HG02678 (cell line): ENCODE data around the gene BEST2.
A peak's percentile ranks its signal among the peaks of the same experiment; 100 is the strongest.

ENCODE experiments used
- ATAC-seq: cut with Tn5 transposase; IDR thresholded peaks from one replicate; pipeline ENCODE4 v1.9.1; 2021; ENCODE audit warnings: mild to moderate bottlenecking, moderate library complexity; ENCODE audit not compliant: unreplicated experiment

The BEST2 gene

DNA sequence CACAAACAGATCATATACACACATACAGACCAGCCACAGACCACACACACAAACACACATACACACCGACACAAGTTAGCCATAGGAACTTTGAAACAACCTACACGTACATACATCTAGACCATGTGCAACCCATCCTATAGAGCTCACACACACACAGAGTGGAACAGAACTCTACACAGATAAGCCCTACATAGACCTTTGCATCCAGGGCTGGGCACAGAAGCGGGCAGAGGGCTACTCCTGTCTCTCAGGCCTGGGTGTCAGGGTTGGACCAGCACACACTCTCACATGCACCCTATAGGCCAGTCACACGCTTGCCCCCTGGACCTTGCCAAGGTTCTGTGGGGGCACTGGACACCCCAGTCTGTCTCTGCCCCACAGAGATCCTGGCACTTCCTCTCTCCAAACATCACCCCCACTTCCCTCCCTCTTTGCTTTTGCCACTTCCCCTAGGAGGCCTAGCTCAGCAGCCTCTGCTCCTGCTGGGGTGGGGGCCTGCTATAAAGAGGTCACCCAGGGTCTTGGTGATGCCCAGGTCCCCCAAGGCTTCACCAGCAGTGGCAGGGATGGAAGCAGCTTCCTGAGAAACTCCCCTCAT is 33.9 kb downstream of the BEST2 start:
- no peak for ATAC-seq

DNA sequence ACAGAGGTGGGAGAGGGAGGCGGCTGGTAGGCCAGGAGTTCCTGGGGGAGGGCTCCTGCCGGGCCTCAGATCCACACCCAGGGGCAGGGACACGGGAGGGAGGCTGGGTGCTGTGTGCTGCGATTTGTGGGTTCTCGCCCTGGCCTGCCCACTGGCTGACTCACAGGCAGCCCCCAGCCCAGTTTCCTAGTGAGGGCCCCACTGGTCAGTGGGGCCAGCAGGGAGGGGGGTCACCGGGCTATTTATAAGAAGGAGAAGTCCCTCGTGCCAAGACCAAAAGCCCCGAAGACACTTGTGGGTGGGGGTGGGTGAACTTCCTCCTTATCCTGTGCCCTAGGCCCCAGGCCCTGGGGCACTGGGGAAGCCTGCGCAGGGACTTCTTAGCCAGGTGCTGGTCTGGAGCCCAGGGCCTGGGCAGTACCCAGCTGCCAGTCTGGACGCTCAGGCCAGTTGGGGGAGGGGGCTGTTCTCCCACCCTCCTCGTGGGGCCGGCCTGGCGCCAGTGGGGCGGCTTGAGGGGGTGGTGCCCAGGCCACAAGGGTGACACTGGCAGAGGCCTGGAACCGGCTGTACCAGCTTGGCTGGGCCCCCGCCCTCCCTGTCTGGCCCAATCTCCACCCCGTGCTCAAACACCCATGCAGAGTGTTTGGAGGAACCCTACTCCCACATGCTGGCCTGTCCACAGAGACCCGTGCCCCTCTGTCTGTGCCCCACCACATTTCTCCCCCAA is 34.7 kb downstream of the BEST2 start:
- no peak for ATAC-seq

DNA sequence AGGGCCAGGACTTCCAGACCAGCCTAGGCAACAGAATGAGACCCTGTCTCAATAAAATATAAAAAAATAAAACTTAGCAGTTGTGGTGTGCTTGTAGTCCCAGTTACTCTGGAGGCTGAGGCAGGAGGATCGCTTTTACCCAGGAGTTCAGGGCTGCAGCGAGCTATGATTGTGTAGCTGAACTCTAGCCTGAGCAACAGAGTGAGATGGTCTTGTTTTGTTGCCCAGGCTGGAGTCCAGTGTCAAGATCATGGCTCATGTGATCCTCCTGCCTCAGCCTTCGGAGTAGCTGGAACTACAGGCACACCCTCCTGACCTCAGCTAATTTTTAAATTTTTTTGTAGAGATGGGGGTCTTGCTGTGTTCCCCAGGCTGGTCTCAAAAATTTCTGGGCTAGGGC is 35.4 kb downstream of the BEST2 start:
- ATAC-seq, result no peak

DNA sequence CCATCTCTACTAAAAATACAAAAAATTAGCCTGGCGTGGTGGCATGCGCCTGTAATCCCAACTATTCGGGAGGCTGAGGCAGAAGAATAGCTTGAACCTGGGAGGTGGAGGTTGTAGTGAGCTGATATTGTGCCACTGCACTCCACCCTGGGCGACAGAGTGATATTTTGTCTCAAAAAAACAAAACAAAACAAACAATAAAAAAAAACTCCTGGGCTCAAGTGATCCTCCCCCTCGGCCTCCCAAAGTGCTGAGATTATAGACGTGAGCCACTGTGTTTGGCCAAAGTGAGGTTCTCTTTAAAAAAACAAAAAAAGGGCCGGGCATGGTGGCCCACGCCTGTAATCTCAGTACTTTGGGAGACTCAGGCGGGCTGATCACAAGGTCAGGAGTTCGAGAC is 35.9 kb downstream of the BEST2 start:
- ATAC-seq, result no peak

DNA sequence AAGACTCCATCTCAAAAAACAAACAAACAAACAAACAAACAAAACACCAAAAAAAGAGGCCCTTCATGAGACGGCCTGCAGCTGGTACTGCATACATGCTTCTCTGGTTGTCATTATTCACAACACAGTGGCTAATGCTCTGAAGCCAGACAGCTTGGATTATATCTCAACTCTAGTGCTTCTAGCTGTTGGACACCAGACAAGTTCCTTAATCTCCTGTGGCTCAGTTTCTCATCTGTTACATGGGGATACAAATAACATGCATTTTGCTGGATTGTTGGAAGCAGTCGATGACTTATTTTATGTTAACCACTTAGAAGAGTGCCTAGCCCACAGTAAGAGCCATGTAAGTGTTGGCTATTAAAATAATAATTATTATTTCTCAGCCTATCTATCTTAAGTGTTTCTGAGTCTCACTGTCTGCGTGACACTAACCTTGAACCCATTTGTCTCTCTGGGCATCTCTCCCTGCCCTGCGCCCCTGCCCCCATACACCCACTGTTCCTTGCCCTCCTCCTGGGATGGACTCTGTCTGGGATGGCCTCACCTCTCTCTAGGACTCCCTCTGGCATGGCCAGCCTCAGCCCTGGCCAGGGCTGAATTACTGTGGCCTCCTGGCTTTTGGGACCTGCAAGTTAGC is 36.6 kb downstream of the BEST2 start:
- no peak for ATAC-seq

DNA sequence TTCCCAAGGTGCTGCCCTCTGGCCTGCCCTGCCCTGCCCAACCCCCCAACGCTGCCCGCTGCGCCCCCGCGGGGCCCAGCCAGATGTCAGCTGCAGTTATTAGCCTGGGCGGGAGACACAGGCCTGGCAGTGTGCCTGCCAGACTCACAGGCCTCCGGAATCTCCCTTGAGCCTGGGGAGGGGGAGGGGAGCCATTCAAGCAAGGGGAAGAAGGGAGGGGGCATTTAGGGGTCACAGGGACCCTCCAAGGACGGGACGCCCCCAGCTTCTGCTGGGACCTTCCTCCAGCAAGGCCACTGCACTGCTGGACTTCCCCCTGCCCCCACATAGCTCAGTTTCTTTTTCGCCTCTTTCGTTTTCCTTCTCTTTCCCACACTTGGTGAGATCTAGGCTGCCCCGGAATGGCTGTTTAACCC is 37.1 kb downstream of the BEST2 start:
- ATAC-seq, result no peak

DNA sequence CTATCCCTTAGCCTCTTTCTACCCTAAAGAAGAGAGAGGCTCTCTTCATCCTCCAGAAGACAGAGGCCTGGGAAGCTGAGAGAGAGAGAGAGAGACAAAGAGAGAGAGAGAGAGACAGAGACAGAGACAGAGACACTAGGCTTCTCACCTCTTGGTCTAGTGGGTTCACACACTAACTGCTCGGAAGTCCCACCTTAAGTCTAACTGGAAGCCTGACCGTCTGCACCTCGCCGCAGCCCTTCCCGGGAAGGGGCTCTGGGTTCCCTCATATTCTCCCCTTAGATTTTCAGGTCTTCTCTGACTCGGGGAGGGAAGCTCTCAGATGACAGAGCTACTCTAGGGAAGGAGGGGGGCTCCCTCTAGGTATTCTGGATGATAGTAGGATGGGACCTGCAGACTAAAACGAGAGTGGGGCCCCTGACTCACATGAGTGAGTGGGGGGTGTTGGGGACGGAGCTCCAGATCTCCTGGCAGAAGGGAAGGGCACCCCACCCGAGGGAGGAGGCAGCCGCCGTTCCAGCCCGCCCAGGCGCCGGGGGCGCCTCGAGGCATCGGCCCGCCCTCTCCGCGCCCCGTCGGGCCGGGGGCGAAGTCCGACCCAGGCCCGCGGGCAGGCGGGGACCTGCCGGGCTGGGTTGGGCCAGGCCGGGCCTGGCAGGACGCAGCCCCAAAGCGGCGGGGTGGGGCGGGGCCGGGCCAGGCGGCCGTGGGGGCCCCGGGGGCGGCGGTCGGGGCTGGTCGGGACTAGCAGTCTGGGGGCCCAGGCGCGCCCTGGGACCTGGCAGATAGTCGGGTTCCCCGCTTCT is 37.7 kb downstream of the BEST2 start:
- ATAC-seq, result no peak

DNA sequence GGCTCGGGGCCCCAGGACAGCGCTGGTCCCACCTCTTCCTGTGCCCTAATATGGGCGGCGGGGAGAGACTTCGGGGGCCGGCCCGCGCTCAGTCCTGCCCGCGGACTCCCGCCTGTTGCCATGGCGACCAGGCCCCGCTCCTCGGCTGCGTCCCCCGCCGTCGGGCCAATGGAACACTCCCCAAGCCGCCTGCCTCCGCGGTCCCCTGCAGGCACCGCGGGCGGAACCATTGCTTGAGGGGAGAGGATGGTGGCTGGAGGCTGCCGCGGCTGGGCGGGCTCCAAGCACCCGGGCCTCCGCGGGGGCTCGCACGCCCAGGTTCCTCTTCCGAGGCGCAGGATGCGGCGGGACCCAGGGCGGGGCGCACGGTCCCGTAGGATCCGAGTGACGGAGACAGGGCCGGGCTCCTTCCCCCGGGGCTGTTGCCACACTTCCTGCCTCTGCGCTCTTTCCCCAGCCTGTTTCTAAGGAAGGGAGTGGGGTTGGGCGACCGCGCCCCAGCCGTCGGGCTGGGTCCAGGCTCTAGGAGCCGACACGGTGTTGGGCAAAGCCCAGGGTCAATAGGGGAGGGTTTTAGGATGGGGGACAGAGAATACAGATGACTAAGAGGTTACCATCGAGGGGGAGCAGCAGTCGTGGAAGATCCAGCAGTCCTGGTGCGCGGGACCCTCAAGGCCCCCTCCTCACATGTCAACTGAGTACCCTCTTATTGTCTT is 38.5 kb downstream of the BEST2 start:
- ATAC-seq, result peak; percentile 39

DNA sequence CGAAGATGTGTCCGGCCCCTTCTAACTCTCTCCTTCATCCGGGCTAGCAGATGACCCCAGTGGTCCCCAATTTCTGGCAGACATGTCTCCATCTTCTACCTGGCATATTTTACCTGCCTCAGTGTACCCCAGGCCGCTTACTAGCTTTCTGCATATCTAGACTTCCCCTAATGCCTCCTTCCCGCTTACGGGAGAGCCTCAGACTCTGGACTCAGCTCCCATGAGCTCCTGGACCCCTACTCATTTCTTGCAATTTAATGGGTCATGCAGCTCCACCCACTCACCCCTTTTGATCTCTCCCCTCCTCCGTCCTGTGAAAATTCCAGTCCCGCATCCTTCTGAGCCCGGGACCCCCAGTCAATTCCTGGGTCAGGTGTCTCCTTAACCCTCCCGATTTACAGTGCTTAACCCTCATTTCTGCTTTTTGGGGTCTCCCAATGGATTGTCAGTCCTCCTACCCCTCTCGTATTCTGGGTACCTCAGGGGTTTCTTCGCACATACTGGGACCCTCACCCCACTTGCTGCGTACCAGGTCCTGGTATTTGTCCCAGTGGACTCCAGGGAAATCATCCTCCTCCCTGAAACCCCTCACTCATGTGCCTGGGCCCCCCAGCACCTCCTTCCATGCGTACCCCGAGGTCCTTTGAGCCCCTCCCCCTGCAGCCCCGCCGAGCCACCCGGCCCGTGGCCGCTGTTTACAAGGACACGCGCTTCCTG is 39.2 kb downstream of the BEST2 start:
- no peak for ATAC-seq

DNA sequence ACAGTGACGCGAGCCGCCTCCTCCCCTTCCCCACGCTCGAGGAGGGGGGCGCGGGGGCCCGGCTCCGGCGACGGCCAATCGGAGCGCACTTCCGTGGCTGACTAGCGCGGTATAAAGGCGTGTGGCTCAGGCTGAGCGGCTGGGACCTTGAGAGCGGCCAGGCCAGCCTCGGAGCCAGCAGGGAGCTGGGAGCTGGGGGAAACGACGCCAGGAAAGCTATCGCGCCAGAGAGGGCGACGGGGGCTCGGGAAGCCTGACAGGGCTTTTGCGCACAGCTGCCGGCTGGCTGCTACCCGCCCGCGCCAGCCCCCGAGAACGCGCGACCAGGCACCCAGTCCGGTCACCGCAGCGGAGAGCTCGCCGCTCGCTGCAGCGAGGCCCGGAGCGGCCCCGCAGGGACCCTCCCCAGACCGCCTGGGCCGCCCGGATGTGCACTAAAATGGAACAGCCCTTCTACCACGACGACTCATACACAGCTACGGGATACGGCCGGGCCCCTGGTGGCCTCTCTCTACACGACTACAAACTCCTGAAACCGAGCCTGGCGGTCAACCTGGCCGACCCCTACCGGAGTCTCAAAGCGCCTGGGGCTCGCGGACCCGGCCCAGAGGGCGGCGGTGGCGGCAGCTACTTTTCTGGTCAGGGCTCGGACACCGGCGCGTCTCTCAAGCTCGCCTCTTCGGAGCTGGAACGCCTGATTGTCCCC is 39.9 kb downstream of the BEST2 start, which contains the start of gene JUNB:
Gene JUNB (plus strand): TSS at position 142 of the 706 bp plus-strand sequence. CDS start 286 bp downstream, at position 428.
- ATAC-seq, result peak; percentile 32

DNA sequence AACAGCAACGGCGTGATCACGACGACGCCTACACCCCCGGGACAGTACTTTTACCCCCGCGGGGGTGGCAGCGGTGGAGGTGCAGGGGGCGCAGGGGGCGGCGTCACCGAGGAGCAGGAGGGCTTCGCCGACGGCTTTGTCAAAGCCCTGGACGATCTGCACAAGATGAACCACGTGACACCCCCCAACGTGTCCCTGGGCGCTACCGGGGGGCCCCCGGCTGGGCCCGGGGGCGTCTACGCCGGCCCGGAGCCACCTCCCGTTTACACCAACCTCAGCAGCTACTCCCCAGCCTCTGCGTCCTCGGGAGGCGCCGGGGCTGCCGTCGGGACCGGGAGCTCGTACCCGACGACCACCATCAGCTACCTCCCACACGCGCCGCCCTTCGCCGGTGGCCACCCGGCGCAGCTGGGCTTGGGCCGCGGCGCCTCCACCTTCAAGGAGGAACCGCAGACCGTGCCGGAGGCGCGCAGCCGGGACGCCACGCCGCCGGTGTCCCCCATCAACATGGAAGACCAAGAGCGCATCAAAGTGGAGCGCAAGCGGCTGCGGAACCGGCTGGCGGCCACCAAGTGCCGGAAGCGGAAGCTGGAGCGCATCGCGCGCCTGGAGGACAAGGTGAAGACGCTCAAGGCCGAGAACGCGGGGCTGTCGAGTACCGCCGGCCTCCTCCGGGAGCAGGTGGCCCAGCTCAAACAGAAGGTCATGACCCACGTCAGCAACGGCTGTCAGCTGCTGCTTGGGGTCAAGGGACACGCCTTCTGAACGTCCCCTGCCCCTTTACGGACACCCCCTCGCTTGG is 40.7 kb downstream of the BEST2 start:
- ATAC-seq, result no peak

DNA sequence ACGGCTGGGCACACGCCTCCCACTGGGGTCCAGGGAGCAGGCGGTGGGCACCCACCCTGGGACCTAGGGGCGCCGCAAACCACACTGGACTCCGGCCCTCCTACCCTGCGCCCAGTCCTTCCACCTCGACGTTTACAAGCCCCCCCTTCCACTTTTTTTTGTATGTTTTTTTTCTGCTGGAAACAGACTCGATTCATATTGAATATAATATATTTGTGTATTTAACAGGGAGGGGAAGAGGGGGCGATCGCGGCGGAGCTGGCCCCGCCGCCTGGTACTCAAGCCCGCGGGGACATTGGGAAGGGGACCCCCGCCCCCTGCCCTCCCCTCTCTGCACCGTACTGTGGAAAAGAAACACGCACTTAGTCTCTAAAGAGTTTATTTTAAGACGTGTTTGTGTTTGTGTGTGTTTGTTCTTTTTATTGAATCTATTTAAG is 41.3 kb downstream of the BEST2 start:
- ATAC-seq, result no peak

DNA sequence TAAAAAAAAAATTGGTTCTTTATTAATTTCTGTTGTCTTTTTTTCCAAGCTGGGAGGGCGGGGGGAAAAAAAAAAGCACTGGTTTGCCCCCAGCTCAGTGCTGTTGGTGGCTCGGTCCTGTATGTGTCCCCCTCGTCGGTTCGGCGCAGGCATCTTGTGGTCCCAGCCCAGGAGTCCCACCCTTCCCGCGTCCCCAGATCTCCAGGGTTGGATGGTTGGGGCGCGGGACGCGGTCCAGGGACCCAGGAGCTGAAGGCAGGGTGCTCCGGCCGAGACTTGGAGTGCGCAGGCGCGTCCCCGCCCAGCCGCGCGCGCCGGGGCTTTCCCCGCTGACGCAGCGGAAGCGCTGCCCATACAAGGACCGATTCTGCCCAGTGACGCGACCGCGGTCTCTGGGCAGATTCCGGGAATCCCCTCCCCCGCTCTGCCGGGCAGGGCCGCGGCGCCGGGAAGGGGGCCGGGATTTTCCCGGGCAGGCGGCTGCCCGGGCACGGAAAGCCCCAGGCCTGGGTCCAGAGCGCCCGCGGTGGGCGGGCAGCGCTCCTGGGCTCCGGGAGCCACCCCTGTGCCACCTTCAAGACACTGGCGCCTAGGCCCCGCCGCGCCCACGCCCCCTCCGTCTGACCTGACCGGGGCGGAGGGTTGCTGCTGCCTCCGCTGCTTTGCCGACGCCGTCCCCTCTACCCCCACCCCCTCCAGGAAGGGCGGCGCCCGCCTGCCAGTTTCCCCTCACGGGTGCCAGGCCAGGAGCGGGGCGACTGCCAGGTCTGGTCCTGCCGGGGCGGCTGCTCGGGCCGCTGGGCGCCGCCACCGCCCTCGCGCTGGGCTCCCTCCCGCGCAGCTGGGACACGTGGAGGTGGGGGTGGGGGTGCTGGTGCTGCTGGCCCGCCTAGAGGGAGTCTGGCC is 42.0 kb downstream of the BEST2 start:
- ATAC-seq, result peak; percentile 35

DNA sequence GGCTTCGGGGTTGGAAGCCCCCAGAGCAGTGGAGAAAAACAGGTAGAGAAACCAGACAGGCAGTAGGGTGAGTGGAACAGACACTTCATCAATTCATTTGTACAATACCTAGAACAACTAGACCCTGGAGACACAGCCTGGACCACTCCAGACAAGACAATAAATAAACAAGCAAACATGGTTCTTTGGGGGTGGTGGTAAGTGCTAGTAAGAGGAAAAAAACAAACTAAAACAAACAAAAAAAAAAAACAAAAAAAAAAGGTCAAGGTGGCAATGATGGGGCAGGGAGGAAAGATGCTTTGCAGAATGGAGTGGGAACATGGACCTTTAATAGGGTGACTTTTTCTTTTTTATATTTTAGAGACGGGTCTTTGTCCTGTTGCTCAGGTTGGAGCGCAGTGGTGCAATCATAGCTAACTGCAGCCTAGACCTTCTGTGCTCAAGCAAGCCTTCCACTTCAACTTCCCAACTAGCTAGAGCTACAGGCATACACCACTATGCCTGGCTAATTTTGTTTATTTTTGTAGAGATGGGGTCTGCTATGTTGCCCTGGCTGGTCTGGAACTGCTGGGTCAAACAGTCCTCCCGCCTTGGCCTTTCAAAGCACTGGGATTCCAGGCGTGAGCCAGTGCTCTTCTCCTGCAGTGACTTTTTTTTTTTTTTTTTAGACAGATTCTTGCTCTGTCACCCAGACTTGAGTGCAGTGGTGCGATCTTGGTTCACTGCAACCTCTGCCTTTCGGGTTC is 42.8 kb downstream of the BEST2 start:
- no peak for ATAC-seq

DNA sequence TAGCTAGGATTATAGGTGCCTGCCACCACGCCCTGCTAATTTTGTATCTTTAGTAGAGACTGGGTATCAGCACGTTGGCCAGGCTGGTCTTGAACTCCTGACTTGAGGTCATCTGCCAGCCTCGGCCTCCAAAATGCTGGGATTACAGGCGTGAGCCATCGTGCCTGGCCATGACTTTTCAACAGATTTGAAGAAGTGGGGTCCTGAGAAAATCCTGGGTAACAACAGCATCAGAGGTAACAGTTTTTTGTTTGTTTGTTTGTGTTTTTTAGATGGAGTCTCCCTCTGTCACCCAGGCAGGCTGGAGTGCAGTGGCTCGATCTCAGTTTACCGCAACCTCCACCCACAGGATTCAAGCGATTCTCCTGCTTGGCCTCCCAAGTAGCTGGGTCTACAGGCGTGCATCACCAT is 43.4 kb downstream of the BEST2 start:
- no peak for ATAC-seq

DNA sequence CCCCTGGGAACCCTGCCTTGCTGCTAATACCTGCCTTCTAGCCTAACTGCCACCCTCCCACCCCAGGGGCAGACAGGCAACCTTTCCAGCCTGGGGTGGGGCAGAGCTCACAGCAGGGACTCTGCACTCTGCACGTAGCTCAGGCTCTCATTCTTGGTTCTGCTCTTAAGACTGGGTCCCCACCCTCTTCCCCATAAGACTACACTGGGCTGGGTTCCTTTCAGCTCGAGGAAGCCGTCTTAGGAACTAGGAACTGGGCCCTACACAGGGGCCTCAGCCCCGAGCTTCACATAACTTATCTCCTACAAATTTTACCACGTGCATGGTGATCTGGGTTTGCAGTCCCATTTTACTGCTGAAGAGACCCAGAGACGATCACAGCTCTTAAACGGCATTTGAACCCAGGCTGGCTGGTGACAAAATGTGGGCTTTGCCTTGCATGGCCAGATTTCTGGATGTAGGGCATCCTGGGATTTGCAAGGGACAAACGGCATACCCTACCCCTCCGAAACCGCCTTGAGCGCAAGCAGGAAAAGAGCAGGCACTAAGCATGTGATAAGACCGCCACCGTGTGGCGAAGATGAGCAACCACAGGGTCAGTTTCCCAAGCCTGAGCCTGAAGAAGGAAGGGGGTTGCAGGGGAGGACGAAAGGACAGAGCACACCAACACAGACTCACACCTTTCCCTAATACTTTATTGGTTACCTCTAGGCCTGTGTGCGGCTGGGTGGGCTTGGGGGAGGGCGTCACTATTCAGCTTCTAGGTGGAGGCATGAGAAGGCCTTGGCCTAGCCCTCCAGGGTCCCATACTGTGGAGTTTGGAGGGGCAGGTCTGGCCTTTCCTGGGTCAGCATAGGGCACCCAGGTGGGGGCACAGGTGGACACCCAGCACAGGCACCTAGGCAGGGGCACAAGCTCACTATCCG is 44.8 kb downstream of the BEST2 start:
- ATAC-seq, result no peak
